ENCODE data around the gene TREML2.

Gene TREML2

GRCh38 chr6:41216616-41217015, 15.7 kb upstream of the TREML2 start:
- TF ChIP-seq ZBTB7A (IDR thresholded peaks at IDR 0.05; ENCODE audit: low read depth) = no peak
- no peak for TF ChIP-seq CEBPB (IDR thresholded peaks at IDR 0.05)
- TF ChIP-seq FOXM1 (IDR thresholded peaks at IDR 0.05; ENCODE audit: borderline replicate concordance, low read depth) = no peak
- no peak for TF ChIP-seq REST (IDR thresholded peaks at IDR 0.05; ENCODE audit: low read depth)
- no peak for TF ChIP-seq NFIC (IDR thresholded peaks at IDR 0.05)
- TF ChIP-seq MAX (IDR thresholded peaks at IDR 0.05) = no peak
- TF ChIP-seq RAD21 (IDR thresholded peaks at IDR 0.05; ENCODE audit: low read depth) = no peak
- no peak for TF ChIP-seq TEAD4 (IDR thresholded peaks at IDR 0.05)
- no peak for TF ChIP-seq CREB1 (IDR thresholded peaks at IDR 0.05; ENCODE audit: low read depth)
- no peak for TF ChIP-seq USF1 (IDR thresholded peaks at IDR 0.05)
- no peak for TF ChIP-seq TCF12 (IDR thresholded peaks at IDR 0.05; ENCODE audit: low read depth)

GRCh38 chr6:41215777-41216176, 14.8 kb upstream of the TREML2 start:
- TF ChIP-seq TAF1 (IDR thresholded peaks at IDR 0.05; ENCODE audit: low read depth) (no peak), MAX (IDR thresholded peaks at IDR 0.05) (no peak), USF1 (IDR thresholded peaks at IDR 0.05) (no peak), CEBPB (IDR thresholded peaks at IDR 0.05) (no peak), FOXM1 (IDR thresholded peaks at IDR 0.05; ENCODE audit: borderline replicate concordance, low read depth) (no peak), EP300 (IDR thresholded peaks at IDR 0.05; ENCODE audit: borderline replicate concordance) (no peak), RAD21 (IDR thresholded peaks at IDR 0.05; ENCODE audit: low read depth) (no peak), REST (IDR thresholded peaks at IDR 0.05; ENCODE audit: low read depth) (no peak), ZBTB7A (IDR thresholded peaks at IDR 0.05; ENCODE audit: low read depth) (no peak), YY1 (IDR thresholded peaks at IDR 0.05; ENCODE audit: low read depth) (no peak), EGR1 (IDR thresholded peaks at IDR 0.05) (no peak), NFIC (IDR thresholded peaks at IDR 0.05) (no peak), TEAD4 (IDR thresholded peaks at IDR 0.05) (no peak), TCF12 (IDR thresholded peaks at IDR 0.05; ENCODE audit: low read depth) (no peak), CREB1 (IDR thresholded peaks at IDR 0.05; ENCODE audit: low read depth) (no peak)

GRCh38 chr6:41214559-41215238, 13.8 kb upstream of the TREML2 start:
- TF ChIP-seq EP300 (IDR thresholded peaks at IDR 0.05; ENCODE audit: borderline replicate concordance) (no peak), TEAD4 (IDR thresholded peaks at IDR 0.05) (no peak), YY1 (IDR thresholded peaks at IDR 0.05; ENCODE audit: low read depth) (no peak), USF1 (IDR thresholded peaks at IDR 0.05) (no peak), CEBPB (IDR thresholded peaks at IDR 0.05) (no peak), MAX (IDR thresholded peaks at IDR 0.05) (no peak), TAF1 (IDR thresholded peaks at IDR 0.05; ENCODE audit: low read depth) (no peak), TCF12 (IDR thresholded peaks at IDR 0.05; ENCODE audit: low read depth) (no peak), CREB1 (IDR thresholded peaks at IDR 0.05; ENCODE audit: low read depth) (no peak), EGR1 (IDR thresholded peaks at IDR 0.05) (no peak), FOXM1 (IDR thresholded peaks at IDR 0.05; ENCODE audit: borderline replicate concordance, low read depth) (no peak), REST (IDR thresholded peaks at IDR 0.05; ENCODE audit: low read depth) (no peak), RAD21 (IDR thresholded peaks at IDR 0.05; ENCODE audit: low read depth) (no peak), ZBTB7A (IDR thresholded peaks at IDR 0.05; ENCODE audit: low read depth) (no peak), NFIC (IDR thresholded peaks at IDR 0.05) (no peak)

All from Ishikawa (cell line).